A673 (cell line): ENCODE measurements around the gene DUS3L. TPM values are rescaled to one million over a fixed set of nuclear protein-coding genes. Genes with fewer than 3 reads are reported as not detected.

Source experiments
- BruUV-seq: library from RNA; stranded (reverse); fragments of 400-500 nt; replicated peaks from 2 replicates; lab custom pipeline; 2021; lab: Mats Ljungman, UMichigan
- CTCF ChIA-PET: fragments of 300-600 bp; sonication (Branson Sonifier 250); formaldehyde crosslinking; loops from one replicate; lab custom pipeline; 2022; ENCODE audit warnings: antibody characterized with exemption; lab: Charles Lee
- POLR2A ChIA-PET: fragments of 300-600 bp; sonication (Branson Sonifier 250); formaldehyde crosslinking; loops from one replicate; lab custom pipeline; 2022; ENCODE audit warnings: antibody characterized with exemption; ENCODE audit not compliant: low non-redundant PET; lab: Charles Lee
- DNase-seq: peaks from one replicate; pipeline ENCODE4 v3.0.0-alpha.2; 2015; ENCODE audit warnings: low spot score
- H3K27ac ChIP-seq: fragments of 200-600 bp; sonication (generic); 2 replicates; pipeline ENCODE4 v1.5.1; 2016; ENCODE audit warnings: mixed run types, low read depth, mild to moderate bottlenecking, mixed read lengths, antibody characterized with exemption, low read length; ENCODE audit not compliant: poor library complexity, severe bottlenecking
- H3K27me3 ChIP-seq: fragments of 200-600 bp; sonication (generic); replicated peaks from 2 replicates; pipeline ENCODE4 v1.6.1; 2017; ENCODE audit warnings: mixed run types, low read depth, mild to moderate bottlenecking, mixed read lengths, antibody characterized with exemption, low read length; ENCODE audit not compliant: insufficient read depth, poor library complexity
- H3K36me3 ChIP-seq: fragments of 200-600 bp; sonication (generic); 2 replicates; pipeline ENCODE4 v1.6.1; 2016; ENCODE audit warnings: mixed run types, mild to moderate bottlenecking, mixed read lengths, antibody characterized with exemption, low read length; ENCODE audit not compliant: insufficient read depth, poor library complexity, severe bottlenecking
- H3K4me1 ChIP-seq: fragments of 200-600 bp; sonication (generic); 2 replicates; pipeline ENCODE4 v1.6.1; 2017; ENCODE audit warnings: mixed run types, mild to moderate bottlenecking, mixed read lengths, antibody characterized with exemption, low read length; ENCODE audit not compliant: insufficient read depth, poor library complexity, severe bottlenecking
- H3K4me3 ChIP-seq: fragments of 200-600 bp; sonication (generic); 2 replicates; pipeline ENCODE4 v1.5.1; 2016; ENCODE audit warnings: low read depth, mixed run types, mild to moderate bottlenecking, mixed read lengths, low read length; ENCODE audit not compliant: poor library complexity, severe bottlenecking
- H3K9me3 ChIP-seq: fragments of 200-600 bp; sonication (generic); 2 replicates; pipeline ENCODE4 v1.6.1; 2016; ENCODE audit warnings: mixed run types, low read depth, mild to moderate bottlenecking, mixed read lengths, antibody characterized with exemption, low read length; ENCODE audit not compliant: poor library complexity, severe bottlenecking
- EZH2 ChIP-seq: fragments of 200-600 bp; sonication (generic); IDR thresholded peaks from 2 replicates; pipeline ENCODE4 v1.6.1; 2017; ENCODE audit warnings: borderline replicate concordance, low read depth, mild to moderate bottlenecking, mixed read lengths, antibody characterized with exemption, low read length; ENCODE audit not compliant: poor library complexity, severe bottlenecking
- intact Hi-C: fragments of 100-400 bp; cut with micrococcal nuclease; formaldehyde crosslinking; loops from one replicate; pipeline ENCODE4 v1.10.0; 2022; ENCODE audit not compliant: unreplicated experiment
- total RNA-seq: library from RNA; stranded (reverse); gene quantifications from 2 replicates; pipeline ENCODE4 v1.2.3, GENCODE V29; 2021
- TF ChIP-seq, protein P1 (sequence below): fragments of 300-800, 200-600 bp; sonication (generic); conservative IDR thresholded peaks from 2 replicates; pipeline ENCODE4 v1.5.1; 2017; ENCODE audit warnings: low read depth, mild to moderate bottlenecking, antibody characterized with exemption, low read length, moderate library complexity, mixed read lengths

DUS3L gene
- total RNA-seq, 1 experiment from 2014 or later, result 85.3 TPM

DNA sequence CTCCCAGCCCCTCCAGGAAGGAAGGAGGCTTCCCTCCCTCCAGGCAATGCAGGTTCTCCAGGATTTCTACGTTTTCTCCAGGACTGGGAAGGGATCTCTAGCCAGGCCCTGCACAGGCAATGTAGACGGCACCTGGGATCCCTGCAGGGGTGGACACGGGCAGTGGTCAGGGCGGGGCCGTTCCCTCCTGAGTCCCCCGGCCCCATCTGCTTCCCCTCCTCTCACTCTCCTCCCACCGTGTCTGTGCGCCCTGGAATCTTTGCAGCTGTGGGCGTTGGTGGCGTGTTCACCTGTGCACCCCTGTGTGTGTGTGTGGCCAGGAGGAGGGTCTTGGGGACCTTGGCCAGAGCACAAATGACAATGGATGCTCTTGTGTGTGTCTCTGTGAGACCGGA lies 23.9 kb upstream of the DUS3L start:
- H3K27me3 ChIP-seq, result no peaks in the 10 kb centered on the region
- ChIA-PET CTCF (no interaction called here), POLR2A (no interaction called here)
- no peaks in the 10 kb centered on the region for H3K9me3 ChIP-seq
- intact Hi-C loops, result no loop called here
- DNase-seq, result no peak
- H3K4me1 ChIP-seq, result no peaks in the 10 kb centered on the region
- no peak overlapping the region for H3K4me3 ChIP-seq
- no TSS peak for BruUV-seq
- TF ChIP-seq, protein P1, sequence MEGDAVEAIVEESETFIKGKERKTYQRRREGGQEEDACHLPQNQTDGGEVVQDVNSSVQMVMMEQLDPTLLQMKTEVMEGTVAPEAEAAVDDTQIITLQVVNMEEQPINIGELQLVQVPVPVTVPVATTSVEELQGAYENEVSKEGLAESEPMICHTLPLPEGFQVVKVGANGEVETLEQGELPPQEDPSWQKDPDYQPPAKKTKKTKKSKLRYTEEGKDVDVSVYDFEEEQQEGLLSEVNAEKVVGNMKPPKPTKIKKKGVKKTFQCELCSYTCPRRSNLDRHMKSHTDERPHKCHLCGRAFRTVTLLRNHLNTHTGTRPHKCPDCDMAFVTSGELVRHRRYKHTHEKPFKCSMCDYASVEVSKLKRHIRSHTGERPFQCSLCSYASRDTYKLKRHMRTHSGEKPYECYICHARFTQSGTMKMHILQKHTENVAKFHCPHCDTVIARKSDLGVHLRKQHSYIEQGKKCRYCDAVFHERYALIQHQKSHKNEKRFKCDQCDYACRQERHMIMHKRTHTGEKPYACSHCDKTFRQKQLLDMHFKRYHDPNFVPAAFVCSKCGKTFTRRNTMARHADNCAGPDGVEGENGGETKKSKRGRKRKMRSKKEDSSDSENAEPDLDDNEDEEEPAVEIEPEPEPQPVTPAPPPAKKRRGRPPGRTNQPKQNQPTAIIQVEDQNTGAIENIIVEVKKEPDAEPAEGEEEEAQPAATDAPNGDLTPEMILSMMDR, result no peak
- no peak for TF ChIP-seq EZH2
- H3K36me3 ChIP-seq, result no peaks in the 10 kb centered on the region
- H3K27ac ChIP-seq, result no peak overlapping the region

DNA sequence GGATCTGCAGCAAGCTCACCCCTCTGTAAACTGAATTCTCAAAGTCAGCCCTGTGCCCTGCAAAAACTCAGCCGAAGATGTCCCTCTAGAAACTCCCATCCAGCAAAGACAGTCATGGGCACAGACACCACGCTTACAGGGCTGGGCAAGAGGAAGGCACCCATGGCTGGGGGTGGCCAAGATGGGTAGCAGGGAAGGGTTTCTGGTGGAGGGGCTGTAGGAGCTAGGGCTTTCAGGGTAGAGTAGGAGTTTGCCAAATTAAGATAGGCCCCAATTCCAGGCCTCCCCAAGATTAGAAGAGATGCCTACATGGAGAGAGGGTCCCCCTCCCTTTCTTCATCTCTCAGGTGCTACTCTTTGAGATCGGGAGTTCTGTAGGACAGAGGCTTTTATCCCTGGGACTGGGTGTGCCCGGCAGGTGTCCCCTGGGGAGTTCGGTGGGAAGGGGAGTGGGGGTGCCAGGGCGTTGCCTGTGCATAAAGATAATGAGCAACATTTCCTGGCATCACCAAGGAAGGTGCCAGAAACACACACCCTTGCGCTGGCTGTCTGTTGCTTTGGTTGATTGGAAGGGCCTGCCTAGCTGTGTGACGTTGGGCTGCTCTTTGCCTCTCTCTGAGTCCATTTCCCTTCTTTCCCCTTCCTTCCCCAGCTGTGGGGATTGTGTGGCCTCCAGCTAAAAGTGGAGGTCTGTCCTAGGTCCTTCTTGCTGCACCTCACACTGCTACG lies 23.3 kb upstream of the DUS3L start:
- BruUV-seq, result no TSS peak
- no peaks in the 10 kb centered on the region for H3K36me3 ChIP-seq
- POLR2A ChIA-PET, result no interaction called here
- H3K4me3 ChIP-seq, result no peak overlapping the region
- no peaks in the 10 kb centered on the region for H3K4me1 ChIP-seq
- H3K9me3 ChIP-seq, result no peaks in the 10 kb centered on the region
- DNase-seq, result no peak
- CTCF ChIA-PET, result no interaction called here
- no peak overlapping the region for H3K27ac ChIP-seq
- TF ChIP-seq, protein P1, result no peak
- TF ChIP-seq EZH2, result no peak
- H3K27me3 ChIP-seq, result no peaks in the 10 kb centered on the region
- intact Hi-C loops, result no loop called here

DNA sequence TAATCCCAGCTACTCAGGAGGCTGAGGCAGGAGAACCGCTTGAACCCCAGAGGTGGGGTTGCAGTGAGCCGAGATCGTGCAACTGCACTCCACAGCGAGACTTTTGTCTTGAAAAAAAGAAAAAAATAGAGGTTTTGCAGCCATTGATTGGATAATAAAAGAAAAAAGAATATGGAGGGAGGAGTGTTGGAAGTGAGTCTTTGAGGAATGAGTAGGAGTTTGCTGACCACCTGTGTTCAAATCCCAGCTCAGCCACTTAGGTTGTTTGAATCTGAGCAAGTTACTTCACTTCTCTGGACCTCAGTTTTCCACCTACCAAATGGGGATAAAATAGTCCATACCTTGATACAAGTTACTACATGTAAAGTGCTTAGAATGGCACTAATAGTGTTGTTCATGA lies 20.2 kb upstream of the DUS3L start:
- Histone ChIP-seq H3K9me3 (no peaks in the 10 kb centered on the region), H3K27ac (no peak overlapping the region), H3K27me3 (no peaks in the 10 kb centered on the region), H3K36me3 (no peaks in the 10 kb centered on the region), H3K4me3 (no peak overlapping the region), H3K4me1 (peaks cover 3% of the 10 kb centered on the region)
- no TSS peak for BruUV-seq
- TF ChIP-seq, protein P1, result no peak
- TF ChIP-seq EZH2, result no peak
- ChIA-PET POLR2A (interaction anchor here (0.6 kb wide), 1 partner anchor 11 kb away, joined by 3 read pairs; no protein-coding TSS in a partner anchor), CTCF (no interaction called here)
- intact Hi-C loops, result no loop called here
- no peak for DNase-seq
